Left ventricle myocardium superior (tissue), 1 donor: ENCODE results near the gene MRTFA. TPM values are rescaled to one million over a fixed set of nuclear protein-coding genes. Genes with fewer than 3 reads are reported as not detected.
"Not testable (repeated sequence)": the region's sequence is repeated elsewhere in the genome, so short reads cannot be mapped to it uniquely, and the experiment has no call there.

ENCODE experiments used
- ATAC-seq: fragments of 200-7000 bp; cut with Tn5 transposase; one replicate; pipeline ENCODE4 v1.9.1; 2020; ENCODE audit warnings: mild to moderate bottlenecking, moderate library complexity
- DNase-seq: peaks from one replicate; pipeline ENCODE4 v3.0.0-alpha.2; 2020
- intact Hi-C: fragments of 100-400 bp; cut with micrococcal nuclease; formaldehyde crosslinking; loops from one replicate; pipeline ENCODE4 v1.11.0; 2022
- total RNA-seq: library from RNA; stranded (reverse); fragmentation: NEBNext Ultra II Directional; extraction: Animal tissue kit (Norgen Biotek cat#: 25700); gene quantifications from one replicate; pipeline ENCODE4 v1.2.1, GENCODE V29; 2021
- donor health status: DM: no; HTN: yes; CAD: no; lungs with severe emphysema.

MRTFA gene
- total RNA-seq, 1 donor from 2014 or later = 32.5 TPM

- DNase-seq (no peak), ATAC-seq (no peak)
- intact Hi-C loops = no loop called here
Observed at GRCh38 chr22:40606306-40606705, 30.2 kb downstream of the MRTFA start.

- ATAC-seq = no peak
- no peak for DNase-seq
- intact Hi-C loops = no loop called here
Observed at GRCh38 chr22:40605761-40606160, 30.8 kb downstream of the MRTFA start.

DNA sequence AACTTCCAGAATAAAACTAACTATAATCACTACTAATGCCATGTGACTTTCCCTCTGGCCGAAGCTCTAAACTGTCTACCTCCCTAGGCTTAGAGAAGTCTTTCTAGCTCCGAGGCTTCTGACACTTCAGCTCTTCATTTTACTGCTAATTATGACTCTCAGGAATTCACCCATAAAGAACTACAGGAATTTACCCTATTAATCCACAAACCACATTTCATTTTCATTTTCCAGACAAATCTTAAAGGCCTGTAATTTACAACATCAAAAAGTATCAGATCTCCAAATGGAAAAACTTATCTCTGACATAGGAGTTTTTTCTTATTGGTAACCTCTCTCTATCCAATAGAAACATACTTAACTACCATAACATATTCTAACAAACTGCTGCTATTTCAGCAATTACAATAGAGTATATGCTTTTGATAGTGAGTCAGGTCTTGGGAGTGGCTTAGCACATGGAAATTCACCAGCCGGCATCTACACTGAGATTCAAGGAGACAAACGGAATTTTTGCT lies 33.4 kb downstream of the MRTFA start:
- ATAC-seq (peak; percentile 34), DNase-seq (no peak)
- intact Hi-C loops = no loop called here

DNA sequence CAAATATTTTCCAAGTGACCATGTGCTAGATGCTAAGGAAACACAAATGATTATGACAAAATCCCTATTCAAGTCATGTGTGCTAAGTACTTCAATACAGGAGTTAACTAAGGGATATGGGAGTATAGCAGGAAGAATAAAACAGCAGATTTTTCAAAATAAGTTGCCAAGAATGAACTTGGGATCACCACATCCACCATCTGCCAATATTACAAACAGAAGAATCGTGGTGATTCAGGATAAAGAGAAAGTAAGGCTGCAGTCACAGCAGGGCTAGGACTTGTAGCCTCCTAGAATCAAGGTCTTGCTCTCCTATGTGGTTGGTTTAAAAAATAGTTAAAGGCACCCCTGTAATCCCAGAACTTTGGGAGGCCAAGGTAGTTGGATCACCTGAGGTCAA lies 34.3 kb downstream of the MRTFA start:
- ATAC-seq (peak; percentile 38), DNase-seq (no peak)
- intact Hi-C loops = no loop called here

GRCh38 chr22:40599731-40600130 lies 36.8 kb downstream of the MRTFA start:
- ATAC-seq = no peak
- intact Hi-C loops = no loop called here
- no peak for DNase-seq

DNA sequence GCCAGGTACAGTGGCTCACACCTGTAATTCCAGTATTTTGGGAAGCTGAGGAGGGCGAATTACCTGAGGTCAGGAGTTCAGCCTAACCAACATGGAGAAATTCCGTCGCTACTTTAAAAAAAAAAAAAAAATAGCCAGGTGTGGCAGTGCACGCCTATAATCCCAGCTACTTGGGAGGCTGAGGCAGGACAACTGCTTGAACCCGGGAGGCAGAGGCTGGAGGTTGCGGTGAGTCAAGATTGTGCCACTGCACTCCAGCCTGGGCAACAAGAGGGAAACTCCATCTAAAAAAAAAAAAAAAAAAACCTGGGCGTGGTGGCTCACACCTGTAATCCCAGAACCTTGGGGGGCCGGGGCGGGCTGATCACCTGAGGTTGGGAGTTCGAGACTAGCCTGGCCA lies 37.8 kb downstream of the MRTFA start:
- DNase-seq, intact Hi-C loops: not testable (repeated sequence)

GRCh38 chr22:40597526-40598430 lies 38.7 kb downstream of the MRTFA start:
- DNase-seq = no peak
- no peak for ATAC-seq
- intact Hi-C loops = no loop called here

More for the DNA sequence above, 37.8 kb downstream of the MRTFA start:
- ATAC-seq = not testable (repeated sequence)

DNA sequence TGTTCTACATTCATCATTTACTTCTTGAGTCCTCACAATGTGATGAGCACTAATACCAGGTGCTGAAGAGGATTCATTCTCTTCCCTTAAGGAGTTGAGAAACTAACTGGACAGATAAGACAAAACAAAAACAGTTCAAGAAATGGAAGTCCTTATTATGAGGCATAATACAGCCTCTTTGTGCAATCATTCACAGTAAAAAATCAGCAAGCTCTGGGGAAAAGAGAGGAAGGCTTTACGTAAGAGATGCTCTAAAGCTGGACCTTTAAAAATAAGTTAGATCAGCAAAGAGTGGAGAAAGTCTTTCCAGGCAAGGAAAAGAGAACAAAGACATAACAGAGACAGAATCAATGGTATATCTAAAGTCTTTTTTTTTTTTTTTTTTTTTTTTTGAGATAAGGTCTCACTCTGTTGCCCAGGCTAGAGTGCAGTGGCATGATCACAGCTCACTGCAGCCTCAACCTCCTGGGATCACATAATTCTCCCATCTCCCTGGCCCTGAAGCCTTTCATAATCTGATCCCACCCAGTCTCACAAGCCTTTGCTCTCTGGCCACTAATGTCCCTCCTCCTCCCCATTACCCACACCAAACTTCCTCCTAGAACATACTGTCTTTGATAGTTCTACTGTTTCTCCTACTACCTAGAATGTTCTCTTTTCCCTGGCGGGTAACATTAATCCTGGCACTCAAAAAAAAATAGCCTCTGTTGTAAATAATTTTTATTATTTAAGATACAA lies 40.9 kb downstream of the MRTFA start:
- intact Hi-C loops = no loop called here
- peak; percentile 54 for ATAC-seq
- DNase-seq = no peak

DNA sequence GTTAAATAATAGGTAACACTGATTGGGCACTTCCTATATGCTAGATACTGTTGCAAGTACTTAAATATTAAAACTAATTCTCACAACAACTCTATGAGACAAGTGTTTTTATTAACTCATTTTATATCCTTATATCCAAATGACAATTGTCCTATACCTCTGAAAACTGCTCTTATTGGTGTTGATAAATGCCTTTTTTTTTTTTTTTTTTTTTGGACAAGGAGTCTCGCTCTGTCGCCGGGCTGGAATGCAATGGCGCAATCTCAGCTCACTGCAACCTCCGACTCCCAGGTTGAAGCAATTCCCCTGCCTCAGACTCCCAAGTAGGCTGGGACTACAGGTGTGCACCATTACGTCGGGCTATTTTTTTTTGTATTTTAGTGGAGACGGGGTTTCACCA lies 41.6 kb downstream of the MRTFA start:
- intact Hi-C loops = no loop called here
- ATAC-seq (no peak), DNase-seq (no peak)

DNA sequence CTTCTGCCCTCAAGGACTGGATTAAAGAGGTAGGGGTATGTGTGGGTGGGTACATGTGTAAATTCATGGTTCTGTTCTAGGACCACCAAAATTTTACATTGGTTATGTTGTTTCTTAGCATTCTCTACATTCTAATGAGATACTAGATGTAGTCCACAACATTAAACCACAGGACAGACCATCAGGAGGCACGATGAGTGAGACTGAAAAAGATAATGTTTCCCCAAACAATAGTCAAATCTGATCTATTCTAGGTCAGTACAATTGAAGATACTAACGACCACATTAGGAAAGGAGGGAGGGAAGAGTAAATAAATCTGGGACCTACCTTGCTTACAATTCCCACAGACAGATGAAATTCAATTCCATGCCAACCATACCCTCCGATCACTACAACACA lies 42.2 kb downstream of the MRTFA start:
- DNase-seq = no peak
- intact Hi-C loops = no loop called here
- no peak for ATAC-seq

DNA sequence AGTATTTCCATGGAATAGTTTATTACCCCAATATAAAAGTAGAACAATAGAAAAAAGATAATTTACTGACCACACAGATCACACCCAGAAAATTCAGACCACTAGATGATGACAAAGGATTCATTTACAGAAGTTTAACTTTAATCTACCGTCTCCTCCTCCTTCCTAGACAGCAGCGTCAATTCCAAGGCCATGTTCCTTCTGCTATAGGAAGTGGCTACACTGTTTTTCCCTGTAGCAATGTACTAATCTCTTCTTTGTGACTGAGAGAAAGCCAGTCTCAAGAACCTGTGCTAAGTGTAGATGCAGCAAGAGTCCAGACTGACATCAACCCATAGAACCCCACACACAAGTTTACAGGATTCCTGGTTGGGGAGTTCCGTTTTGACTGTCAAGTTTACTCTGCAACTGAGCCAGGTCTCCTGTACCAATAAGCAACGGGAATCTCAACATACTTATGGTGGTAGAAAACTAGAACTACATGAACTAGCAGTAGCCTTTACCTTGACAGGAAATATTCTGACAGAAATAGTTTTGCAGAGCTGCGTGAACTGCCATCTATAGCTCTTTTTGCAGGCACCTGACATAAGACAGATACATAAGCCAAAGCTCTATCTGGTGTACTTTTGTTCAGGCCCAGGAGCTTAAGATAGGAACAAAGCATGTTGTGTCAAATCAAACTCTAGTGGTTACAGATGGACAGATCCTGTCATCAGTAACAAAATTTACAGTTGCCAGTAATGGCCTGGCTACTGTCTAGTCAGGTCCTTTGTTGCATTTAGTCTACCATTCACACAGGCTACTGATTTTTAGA lies 42.9 kb downstream of the MRTFA start:
- peak; percentile 85 for ATAC-seq
- intact Hi-C loops = no loop called here

DNA sequence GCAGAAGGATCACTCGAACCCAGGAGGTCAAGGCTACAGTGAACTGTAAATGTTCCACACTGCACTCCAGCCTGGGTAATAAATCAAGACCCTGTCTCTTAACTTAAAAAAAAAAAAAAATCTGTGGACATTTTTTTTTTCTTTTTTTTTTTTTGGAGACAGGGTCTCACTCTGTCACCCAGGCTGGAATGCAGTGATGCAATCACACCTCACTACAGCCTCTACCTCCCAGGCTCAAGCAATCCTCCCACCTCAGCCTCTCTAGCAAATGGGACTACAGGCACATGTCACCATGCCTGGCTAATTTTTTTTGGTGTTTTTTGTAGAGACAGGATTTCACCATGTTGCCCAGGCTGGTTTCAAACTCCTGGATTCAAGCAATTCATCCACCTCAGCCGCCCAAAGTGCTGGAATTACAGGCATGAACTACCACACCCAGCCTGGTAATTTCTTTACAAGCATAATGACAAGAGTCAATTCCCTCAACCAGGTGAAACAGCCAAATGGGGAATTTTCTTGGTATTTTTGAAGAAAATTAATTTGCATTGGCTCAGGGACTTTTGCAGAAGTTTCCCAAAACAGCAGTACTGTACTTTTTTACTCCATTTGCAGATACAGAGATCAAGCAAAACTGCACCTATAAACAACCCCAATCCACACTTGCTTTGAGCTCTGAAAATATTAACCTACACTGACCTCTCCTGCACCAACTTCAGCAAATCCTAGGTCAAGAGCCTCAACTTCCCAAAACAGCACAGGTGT lies 44.0 kb downstream of the MRTFA start:
- no peak for ATAC-seq
- no peak for DNase-seq
- intact Hi-C loops = no loop called here

More for the DNA sequence above, 42.9 kb downstream of the MRTFA start:
- DNase-seq = no peak

DNA sequence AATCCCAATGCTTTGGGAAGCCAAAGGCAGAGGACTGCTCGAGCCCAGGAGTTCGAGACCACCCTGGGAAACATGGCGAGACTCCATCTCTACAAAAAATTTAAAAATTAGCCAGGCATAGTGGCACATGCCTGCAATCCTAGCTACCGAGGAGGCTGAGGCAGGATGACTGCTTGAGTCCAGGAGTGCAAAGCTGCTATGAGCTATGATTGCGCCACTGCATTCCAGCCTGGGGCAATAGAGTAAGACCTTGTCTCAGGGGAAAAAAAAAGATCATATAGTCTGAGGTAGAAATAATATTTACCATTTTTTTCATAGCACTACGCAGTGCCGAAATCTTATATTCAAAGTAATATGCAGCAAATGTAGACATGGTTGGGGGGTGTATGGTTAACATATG lies 47.8 kb downstream of the MRTFA start:
- ATAC-seq = no peak
- intact Hi-C loops = no loop called here
- no peak for DNase-seq

GRCh38 chr22:40586781-40587180 lies 49.7 kb downstream of the MRTFA start:
- DNase-seq (no peak), ATAC-seq (no peak)
- intact Hi-C loops = no loop called here

GRCh38 chr22:40585310-40585751 lies 51.2 kb downstream of the MRTFA start:
- intact Hi-C loops = no loop called here
- DNase-seq (no peak), ATAC-seq (no peak)

DNA sequence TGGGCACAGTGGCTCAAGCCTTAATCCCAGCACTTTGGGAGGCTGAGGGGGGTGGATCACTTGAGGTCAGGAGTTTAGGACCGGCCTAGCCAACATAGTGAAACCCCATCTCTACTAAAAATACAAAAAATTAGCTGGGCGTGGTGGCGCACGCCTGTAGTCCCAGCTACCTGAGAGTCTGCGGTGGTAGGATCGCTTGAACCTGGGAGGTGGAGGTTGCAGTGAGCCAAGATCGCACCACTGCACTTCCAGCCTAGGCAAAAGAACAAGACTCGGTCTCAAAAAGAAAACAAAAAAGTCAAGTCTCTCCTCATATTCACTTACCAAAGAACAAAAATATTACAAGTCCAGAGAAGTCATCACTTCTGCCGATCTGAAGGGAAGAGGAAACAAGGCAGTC lies 51.8 kb downstream of the MRTFA start:
- intact Hi-C loops, DNase-seq, ATAC-seq: not testable (repeated sequence)

DNA sequence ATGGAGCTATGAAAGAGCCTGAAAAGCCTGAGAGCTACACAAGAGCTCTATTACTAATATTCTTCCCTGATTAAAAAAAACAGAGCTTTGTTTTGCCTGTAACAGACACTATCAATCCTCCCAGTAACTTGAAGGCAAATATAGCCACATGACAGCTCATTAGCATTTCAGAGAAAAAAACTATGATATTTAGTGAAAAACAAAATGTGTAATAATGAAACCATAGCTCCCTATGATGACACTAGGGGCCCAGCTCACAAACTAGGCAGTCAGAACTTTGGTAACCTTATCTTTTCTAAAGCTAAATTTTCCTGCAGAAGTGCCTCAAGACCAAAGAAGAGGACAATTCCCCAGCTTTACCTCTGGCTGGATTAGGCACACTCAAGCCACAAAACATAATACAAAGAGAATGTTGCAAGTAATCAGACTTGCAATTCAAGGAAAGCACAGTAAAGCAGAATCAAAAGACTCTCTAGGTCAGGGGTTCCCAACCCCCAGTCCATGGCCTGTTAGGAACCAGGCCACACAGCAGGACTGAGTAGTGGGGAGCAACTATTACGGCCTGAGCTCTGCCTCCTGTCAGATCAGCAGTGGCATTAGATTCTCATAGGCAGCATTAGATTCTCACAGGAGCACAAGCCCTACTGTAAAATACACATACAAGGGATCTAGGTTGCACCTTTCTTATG lies 53.3 kb downstream of the MRTFA start:
- intact Hi-C loops = no loop called here
- no peak for DNase-seq
- ATAC-seq = no peak

DNA sequence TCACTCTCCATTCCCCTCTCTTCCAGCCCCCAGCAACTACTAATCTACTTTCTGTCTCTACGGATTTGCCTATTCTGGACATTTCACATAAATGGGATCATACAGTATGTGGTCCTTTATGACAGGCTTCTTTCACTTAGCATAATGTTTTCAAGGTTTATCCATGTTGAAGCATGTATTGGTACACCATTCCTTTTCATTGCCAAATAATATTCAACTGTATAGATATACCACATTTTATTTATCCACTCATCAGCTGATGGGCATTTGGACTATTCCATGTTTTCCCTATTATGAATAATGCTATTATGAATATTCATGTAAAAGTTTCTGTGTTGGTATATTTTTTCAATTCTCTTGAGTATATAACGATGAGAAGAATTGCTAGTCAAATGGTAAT lies 54.5 kb downstream of the MRTFA start:
- intact Hi-C loops = no loop called here
- no peak for DNase-seq
- ATAC-seq = no peak
